HL-60 (cell line): ENCODE measurements around the gene NEK2.
"Not testable (repeated sequence)": the region's sequence is repeated elsewhere in the genome, so short reads cannot be mapped to it uniquely, and the experiment has no call there.

Source experiments
- DNase-seq, 2 experiments: peaks; one replicate each; pipeline ENCODE4 v3.0.0-alpha.2; 2010 to 2020; ENCODE audit warnings: low read depth in 1 of 2, low spot score in 1 of 2
- H3K27ac ChIP-seq: fragments of 250-450 bp; sonication (Bioruptor Pico); replicated peaks from 2 replicates; pipeline ENCODE4 v1.5.1; 2020; ENCODE audit warnings: mild to moderate bottlenecking, moderate library complexity
- H3K27me3 ChIP-seq: fragments of 250-450 bp; sonication (Bioruptor Pico); 2 replicates; pipeline ENCODE4 v1.5.1; 2021; ENCODE audit warnings: mild to moderate bottlenecking, moderate library complexity; ENCODE audit not compliant: insufficient read depth, poor library complexity, severe bottlenecking
- H3K4me3 ChIP-seq: replicated peaks from 2 replicates; pipeline ENCODE4 v1.5.1; 2011; ENCODE audit warnings: mild to moderate bottlenecking, control low read depth, low read length; ENCODE audit not compliant: insufficient read depth
- GABPA ChIP-seq: IDR thresholded peaks from 2 replicates; pipeline ENCODE4 v1.6.1; 2012; ENCODE audit warnings: low read depth
- POLR2AphosphoS5 ChIP-seq: IDR thresholded peaks from 2 replicates; pipeline ENCODE4 v1.6.1; 2012; ENCODE audit warnings: low read depth
- SPI1 ChIP-seq: IDR thresholded peaks from 2 replicates; pipeline ENCODE4 v1.6.1; 2012; ENCODE audit warnings: low read depth, mild to moderate bottlenecking, borderline replicate concordance
- TF ChIP-seq, protein P1 (sequence below): IDR thresholded peaks from 2 replicates; pipeline ENCODE4 v1.6.1; 2012; ENCODE audit warnings: low read depth; ENCODE audit not compliant: insufficient replicate concordance
- TF ChIP-seq, protein P2 (sequence below): IDR thresholded peaks from one replicate; pipeline ENCODE4 v1.5.1; 2011; ENCODE audit warnings: low read length, control low read depth, inconsistent platforms; ENCODE audit not compliant: insufficient read depth

Gene NEK2

DNA sequence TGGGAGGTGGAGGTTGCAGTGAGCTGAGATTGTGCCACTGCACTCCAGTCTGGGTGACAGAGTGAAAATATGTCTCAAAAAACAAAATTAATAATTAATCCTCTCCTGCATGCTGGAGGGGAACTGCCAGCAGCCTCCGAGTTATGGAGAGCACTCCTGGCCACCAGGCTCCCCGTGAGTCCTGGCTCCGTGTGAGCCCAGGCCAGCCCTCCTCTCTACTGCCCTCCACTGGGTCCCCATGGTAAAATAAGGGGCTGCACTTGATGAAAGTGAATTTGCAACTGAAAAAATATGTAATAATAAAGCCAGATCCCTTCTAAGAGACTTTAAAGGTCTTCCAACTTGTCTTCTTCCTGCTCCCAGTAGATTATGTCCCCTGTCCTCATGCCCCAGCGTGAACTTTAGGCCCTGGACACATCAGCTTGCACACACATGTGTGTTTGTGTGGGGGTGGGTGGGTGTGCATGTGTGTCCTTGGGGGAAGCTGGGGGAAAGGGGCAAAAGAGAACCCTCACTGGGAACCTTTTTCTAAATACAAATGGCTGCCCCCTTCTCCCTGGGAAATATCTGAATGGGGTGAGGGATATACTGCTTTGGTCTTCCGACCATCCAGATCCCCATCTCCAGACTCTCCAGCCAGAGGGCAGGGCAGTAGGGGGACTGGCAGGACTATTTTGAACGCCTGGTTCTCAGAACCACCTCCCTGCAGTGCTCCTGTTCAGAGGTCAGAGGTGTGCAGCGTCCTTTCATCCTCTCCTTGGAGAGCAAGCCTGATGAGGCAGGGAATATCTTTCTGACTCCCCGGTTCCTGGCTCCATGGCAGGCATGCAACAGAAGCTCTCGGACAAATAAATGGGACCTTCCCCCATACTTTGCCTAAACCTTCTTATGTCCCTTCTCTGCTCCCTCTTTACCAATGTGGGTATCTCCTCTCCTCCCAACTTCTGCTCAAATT is 26.2 kb downstream of the NEK2 start:
- DNase-seq = no peak
- H3K27ac ChIP-seq = no peak overlapping the region
- no peaks in the 10 kb centered on the region for H3K27me3 ChIP-seq
- H3K4me3 ChIP-seq = no peak overlapping the region
- TF ChIP-seq, protein P1, sequence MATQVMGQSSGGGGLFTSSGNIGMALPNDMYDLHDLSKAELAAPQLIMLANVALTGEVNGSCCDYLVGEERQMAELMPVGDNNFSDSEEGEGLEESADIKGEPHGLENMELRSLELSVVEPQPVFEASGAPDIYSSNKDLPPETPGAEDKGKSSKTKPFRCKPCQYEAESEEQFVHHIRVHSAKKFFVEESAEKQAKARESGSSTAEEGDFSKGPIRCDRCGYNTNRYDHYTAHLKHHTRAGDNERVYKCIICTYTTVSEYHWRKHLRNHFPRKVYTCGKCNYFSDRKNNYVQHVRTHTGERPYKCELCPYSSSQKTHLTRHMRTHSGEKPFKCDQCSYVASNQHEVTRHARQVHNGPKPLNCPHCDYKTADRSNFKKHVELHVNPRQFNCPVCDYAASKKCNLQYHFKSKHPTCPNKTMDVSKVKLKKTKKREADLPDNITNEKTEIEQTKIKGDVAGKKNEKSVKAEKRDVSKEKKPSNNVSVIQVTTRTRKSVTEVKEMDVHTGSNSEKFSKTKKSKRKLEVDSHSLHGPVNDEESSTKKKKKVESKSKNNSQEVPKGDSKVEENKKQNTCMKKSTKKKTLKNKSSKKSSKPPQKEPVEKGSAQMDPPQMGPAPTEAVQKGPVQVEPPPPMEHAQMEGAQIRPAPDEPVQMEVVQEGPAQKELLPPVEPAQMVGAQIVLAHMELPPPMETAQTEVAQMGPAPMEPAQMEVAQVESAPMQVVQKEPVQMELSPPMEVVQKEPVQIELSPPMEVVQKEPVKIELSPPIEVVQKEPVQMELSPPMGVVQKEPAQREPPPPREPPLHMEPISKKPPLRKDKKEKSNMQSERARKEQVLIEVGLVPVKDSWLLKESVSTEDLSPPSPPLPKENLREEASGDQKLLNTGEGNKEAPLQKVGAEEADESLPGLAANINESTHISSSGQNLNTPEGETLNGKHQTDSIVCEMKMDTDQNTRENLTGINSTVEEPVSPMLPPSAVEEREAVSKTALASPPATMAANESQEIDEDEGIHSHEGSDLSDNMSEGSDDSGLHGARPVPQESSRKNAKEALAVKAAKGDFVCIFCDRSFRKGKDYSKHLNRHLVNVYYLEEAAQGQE = no peak
- TF ChIP-seq, protein P2, sequence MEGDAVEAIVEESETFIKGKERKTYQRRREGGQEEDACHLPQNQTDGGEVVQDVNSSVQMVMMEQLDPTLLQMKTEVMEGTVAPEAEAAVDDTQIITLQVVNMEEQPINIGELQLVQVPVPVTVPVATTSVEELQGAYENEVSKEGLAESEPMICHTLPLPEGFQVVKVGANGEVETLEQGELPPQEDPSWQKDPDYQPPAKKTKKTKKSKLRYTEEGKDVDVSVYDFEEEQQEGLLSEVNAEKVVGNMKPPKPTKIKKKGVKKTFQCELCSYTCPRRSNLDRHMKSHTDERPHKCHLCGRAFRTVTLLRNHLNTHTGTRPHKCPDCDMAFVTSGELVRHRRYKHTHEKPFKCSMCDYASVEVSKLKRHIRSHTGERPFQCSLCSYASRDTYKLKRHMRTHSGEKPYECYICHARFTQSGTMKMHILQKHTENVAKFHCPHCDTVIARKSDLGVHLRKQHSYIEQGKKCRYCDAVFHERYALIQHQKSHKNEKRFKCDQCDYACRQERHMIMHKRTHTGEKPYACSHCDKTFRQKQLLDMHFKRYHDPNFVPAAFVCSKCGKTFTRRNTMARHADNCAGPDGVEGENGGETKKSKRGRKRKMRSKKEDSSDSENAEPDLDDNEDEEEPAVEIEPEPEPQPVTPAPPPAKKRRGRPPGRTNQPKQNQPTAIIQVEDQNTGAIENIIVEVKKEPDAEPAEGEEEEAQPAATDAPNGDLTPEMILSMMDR = no peak
- TF ChIP-seq SPI1 (no peak), POLR2AphosphoS5 (no peak), GABPA (no peak)

DNA sequence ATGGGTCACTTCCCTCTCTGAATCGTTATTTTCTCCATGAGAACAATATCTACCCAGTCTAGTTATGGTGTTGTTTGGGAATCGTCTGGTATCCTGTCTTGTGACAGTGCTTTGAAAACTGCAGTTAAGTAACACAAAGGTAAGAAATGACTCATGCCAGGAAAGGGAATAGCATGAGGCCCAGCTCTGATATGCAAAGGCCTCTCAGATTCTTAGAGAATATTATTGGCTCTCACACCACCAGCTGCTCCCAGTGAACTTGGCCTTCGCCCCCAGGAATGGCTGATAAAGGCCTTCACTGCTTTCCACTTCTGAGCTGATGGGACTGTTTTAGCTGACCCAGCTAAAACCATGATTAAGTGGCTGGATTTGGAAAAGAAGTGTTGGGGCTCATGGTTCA is 27.1 kb downstream of the NEK2 start:
- Histone ChIP-seq H3K27me3 (no peaks in the 10 kb centered on the region), H3K4me3 (no peak overlapping the region), H3K27ac (no peak overlapping the region)
- TF ChIP-seq SPI1 (no peak), POLR2AphosphoS5 (no peak)
- TF ChIP-seq, protein P1 = no peak
- no peak for DNase-seq

DNA sequence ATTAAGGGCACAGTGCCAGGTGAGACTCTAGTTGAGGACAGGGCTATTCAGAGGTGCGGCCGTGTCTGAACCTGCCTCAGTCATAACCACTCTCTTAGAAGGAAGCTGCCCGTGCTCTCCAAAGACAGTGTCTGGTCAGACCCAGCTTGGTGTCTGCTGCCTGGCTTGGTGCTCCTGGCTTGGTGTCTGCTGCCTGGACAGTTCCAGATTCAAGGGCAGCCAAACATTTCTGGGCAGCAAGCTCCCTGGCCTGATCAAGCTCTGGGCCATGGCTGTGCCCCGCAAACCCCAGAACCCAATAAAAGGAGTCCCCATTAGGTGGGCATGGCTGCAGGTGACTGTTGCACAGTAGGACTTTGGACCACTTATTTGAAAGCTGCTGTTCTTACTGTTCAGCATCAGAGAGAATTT is 27.7 kb downstream of the NEK2 start:
- no peak for DNase-seq
- H3K27ac ChIP-seq = no peak overlapping the region
- no peaks in the 10 kb centered on the region for H3K27me3 ChIP-seq
- TF ChIP-seq SPI1 (no peak), GABPA (no peak)
- TF ChIP-seq, protein P2 = no peak
- H3K4me3 ChIP-seq = no peak overlapping the region

DNA sequence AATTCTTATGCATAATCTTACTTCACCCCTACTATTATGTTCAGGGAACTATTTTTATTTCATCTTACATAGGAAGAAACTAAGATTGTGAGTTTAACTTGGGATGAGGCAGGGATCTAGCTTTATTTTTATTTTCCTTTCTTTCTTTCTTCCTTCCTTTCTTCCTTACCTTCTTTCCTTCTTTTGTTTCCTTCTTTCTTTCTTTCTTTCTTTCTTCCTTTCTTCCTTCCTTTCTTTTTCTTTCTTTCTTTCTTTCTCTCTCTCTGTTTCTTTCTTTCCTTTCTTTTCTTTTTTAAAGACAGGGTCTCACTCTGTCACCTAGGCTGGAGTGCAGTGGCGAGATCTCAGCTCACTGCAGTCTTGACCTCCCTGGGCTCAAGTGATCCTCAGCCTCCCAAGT is 28.9 kb downstream of the NEK2 start:
- Histone ChIP-seq H3K4me3 (no peak overlapping the region), H3K27me3 (no peaks in the 10 kb centered on the region), H3K27ac (no peak overlapping the region)
- no peak for DNase-seq
- TF ChIP-seq, protein P2 = no peak
- TF ChIP-seq, protein P1 = no peak

DNA sequence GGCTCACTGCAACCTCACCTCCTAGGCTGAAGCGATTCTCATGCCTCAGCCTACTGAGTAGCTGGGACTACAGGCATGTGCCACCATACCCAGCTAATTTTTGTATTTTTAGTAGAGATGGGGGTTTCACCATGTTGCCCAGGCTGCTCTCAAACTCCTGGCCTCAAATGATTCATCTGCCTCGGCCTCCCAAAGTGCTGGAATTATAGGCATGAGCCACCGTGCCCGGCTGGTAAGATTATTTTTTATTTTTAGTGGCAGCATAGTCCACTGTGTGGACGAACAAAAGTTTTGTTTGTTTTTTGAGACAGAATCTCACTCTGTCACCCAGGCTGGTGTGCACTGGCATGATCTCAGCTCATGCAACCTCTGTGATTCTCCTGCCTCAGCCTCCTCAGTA is 29.8 kb downstream of the NEK2 start:
- DNase-seq, H3K27me3 ChIP-seq, H3K27ac ChIP-seq, H3K4me3 ChIP-seq: not testable (repeated sequence)
